HG02678 (cell line): ENCODE data around the gene STK16.

Source experiments
- ATAC-seq: cut with Tn5 transposase; IDR thresholded peaks from one replicate; pipeline ENCODE4 v1.9.1; 2021; ENCODE audit warnings: mild to moderate bottlenecking, moderate library complexity; ENCODE audit not compliant: unreplicated experiment

STK16 gene

DNA sequence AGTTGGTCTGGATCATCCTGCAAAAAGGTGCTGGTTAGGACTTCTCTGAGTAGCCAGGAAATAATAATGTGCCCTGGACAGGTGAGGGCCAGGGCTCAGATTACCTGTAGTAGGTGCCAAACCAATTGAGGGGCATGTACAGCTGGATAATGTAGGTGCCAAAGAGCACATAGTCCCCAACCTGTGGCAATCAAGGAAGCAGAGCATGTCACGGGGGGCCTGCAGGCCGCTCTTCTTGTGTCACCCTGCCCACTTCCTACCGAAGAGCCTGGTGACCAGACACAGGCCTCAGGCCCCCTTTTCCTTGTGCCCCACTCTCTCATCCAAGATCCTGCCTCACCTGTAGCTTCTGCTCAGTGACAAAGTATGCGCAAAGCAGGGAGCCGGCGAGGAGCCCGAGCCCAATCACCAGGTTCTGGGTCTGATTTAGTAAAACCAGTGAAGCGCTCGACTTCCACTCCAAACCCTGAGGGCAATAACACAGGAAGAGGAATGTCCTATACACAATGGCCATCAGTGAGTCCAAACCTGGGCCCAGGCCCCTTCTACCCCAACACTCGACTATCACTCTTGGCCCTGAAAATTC is 31.7 kb upstream of the STK16 start:
- ATAC-seq, result no peak

DNA sequence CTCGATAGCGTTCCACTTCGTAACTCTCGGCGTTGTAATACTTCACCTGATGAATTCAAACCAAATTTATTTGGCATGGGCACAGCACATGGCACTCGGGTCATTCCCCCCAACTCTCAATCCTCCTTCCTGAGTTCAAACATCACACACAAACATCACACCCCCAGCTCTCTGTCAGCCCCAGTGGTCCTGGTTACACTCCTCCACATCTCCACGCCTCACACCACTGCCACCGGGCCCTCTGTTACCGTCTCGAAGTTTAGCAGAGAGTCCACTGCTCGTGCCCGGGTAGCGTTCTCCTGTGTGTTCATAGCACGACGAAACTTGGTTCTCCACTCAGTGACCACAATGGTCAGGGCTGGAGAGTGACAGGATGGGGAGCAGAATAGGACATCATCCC is 31.1 kb upstream of the STK16 start:
- no peak for ATAC-seq

DNA sequence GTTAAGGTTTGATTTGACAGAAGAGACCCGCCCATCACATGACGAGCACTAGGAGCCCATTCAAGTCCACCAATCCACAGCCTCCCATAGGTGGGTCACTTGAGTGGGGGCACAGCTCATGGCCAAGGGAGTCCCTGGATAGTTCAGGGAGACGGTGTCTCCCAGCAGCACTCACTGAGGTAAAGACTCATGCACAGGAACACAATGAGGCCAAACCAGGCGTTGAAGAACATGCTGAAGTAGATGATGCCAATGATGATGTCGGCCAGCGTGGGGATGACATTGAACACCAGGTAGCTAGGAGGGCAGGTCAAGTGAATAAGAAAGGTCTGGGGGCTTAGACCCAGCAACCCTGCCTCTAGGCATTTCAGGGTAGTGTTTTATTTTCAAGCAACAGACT is 30.5 kb upstream of the STK16 start:
- ATAC-seq, result no peak

DNA sequence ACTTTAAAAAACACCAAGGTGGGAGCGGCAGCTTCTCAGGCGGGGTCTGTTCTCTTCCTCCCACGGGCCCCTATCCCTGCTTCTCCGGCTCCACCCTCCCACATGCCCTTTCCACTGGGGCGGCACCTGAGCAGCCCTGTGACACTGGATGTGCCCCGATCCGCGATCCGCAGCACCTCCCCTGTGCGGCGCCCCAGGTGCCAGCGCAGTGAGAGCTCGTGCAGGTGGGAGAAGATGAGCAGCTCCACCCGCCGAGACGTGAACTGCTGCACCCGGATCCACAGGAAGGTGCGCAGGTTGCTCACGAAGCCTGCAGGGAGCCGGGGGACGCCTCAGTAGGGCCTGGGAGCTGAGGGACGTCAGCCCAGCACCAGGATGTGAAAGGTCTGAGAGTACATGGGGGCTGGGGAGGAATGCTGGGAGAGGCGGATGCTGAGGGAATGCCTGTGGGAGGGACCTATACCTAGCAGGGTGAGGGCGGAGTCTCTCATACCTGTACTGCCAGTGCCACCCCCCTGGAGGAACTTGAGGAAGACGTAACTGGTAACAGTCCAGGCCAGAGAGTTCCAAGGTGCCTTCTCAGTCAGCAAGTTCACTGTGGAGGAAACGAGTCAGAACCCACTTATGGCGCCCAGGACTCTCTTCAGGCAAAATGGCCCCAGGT is 29.3 kb upstream of the STK16 start:
- ATAC-seq, result no peak

DNA sequence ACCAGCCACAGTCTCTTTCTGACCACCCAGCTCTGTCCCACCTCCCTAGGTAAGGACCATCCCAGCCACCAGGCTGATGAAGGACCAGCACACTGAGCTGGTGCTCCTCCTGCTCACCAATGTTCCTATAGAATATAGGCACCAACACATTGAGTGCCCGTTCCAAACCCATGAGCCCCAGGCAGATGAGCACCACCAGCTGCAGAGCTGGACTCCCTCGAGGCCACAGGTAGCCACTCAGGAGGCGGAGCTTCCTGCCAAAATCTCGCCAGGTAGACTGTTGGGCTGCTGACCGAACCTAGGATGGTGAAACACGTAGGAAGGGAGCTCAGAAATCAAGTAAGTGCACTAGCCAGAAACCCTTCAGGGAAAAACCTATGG is 28.8 kb upstream of the STK16 start:
- ATAC-seq, result no peak

DNA sequence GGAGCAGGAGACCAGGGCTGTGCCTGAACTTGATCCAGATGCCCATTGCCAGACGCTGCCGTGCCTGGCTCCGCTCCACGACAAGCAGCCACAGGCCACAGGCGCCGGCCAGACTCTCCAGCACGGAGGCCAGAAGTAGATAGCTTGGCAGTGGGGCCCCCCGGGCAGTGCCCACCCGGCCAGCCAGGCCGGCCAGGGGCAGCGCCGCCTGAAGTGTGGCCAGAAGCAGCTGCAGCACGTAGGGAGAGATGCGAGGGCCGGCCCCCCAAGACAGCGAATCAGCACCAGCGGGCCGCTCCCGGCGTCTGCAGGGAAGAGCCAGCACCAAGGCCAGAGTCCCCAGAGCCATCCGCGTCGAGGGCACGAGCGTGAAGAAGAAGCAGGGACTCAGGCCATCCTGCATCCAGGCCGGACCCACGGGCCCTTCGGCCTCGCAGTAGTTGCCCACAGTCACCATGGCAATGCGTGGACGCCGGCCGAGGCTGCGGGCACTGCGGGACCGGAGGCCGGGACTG is 27.0 kb upstream of the STK16 start:
- peak; percentile 21 for ATAC-seq

DNA sequence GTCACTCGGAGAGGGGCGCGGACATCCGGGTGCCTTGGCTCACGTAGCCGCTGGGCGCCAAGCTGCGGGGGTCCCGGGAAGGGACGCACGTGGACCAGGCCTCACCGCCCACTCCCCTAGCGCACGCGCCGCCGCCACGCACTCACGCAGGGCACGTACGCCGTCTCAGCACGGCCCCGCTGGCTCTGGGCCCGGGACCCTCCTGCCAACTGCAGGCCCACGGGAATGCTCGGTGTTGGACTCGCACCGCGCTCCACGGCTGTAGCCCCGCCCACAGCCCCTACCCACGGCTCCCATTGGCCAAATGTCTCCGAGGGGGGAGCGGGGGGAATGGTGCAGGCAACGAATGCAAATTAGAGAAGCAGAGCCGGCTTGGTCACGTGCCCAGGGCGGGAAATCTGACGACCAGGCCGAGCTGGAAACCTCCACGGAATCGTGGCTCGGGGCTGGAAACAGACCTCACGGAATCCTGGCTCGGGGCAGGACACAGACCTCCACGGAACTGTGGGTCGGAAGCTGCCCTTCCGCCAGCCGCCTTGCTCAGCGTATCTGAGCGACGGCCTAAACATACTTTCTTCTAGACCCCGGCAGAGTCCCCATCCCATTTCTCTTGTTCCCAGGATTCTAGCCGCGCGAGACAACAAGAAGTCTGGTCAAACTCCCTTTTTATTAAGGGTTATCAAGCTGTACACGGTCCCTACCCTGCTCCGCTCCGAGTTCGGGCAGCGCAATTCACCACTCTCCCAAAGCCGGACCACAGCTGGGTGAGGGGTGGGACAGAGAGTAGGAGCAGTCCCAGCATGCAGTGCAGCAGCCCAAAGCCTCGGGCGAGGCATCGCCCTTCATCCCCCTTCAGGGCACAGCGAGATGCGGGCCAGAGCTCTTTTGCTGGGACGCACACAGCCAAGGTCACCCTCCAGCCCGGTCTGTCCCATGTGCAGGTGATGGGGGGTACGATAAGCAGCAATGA is 26.3 kb upstream of the STK16 start, which contains the start of gene ABCB6:
Gene ABCB6, minus strand, starts transcription at position 227 of the 970 bp plus-strand sequence. CDS start 285 bp downstream, outside the sequence.
- peak; percentile 80 for ATAC-seq

DNA sequence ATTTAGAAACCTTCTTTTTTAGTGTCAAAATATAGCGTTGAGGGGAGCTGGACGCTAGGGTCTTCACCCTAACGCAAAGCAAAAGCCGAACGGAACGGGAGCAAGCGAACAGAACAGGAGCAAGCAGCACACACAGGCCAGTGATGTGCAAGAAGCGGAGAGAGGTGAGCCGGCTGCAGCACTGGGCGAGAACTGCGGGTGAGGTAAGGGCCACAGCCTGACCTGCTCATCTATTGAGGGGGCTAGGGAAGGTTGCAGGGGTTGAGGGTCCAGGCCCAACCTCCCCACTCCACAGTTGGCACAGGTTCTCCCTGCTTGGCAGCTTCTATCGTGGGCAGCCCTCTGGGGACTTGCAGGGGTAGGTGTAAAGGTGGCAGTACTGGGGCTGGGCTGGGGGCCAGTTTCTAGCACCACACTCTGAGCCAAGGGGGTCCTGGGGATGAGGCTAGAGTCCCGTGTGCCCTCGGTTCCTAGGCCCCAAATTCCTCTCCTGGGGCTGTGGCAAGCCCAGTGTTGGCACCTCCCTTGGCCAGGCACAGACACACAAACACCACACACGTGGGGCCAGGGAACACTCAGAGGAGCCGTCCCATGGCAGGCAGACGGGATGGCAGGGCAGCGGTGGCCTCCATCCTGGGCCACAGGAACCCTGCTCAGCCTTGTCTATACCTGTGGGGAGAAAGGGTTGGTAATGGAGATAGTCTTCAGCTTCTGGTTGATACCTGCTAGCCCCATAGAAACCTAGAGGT is 25.3 kb upstream of the STK16 start:
- no peak for ATAC-seq

DNA sequence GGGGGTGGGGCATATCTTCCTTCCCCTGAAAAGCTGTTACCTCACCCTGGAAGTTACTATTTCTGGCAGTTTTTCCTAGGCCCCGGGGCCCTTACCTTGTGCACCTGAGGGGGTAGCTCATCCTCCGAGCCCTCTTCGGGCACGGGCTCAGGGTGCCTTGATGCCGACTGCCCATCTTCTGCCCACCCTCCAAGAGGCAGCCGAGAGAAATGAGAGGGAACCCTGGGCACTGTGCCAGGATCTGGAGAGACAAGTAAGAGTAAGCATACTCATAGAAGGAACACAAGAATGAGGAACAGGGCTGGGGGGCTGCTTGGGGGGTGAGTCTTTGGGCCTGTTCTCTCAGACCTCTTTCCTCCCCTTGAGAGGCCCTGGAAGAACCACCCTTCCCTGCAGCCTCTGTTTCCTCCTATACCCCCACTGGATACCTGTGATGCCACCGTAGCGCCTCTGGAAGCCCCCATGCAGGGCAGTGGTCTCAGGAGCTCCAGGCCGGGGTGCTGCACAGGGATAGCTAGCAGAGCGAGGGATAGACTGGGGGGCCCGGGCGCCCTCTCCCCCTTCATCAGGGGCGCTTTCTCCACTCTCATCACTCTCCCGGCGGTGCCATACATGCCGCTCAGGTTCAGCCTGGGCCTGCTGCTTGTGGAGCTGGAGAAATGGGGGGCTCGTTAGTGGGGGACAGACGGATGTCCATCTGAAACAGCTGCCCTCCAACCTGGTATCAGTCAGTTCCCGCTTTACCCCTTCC is 24.5 kb upstream of the STK16 start:
- ATAC-seq, result no peak

DNA sequence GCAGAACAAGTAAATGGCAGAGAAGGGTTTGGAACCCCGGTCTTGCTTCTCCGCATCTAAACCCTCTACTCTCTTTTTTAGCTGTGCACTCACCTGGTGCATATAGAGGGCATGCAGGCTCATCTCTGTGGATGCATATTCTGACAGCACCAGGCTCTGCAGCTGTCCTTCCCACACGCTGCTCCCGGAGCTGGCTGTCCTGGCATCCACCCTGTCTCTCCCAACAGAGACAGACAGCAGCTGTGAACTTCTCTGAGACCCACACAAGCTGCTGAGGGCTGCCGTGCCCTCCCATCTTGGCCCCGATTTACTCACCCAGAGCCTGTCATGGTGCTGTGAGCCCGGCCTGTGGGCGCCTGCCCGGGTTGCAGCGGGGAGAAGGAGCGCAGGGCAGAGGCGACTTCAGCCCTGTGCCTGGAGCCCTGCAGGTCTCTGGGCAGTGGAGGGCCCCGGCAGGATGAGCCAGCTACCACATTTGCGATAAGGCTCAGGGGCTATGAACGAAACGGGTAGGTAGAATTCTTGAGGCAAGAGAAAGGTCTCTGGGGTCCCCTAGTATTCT is 23.2 kb upstream of the STK16 start:
- no peak for ATAC-seq

DNA sequence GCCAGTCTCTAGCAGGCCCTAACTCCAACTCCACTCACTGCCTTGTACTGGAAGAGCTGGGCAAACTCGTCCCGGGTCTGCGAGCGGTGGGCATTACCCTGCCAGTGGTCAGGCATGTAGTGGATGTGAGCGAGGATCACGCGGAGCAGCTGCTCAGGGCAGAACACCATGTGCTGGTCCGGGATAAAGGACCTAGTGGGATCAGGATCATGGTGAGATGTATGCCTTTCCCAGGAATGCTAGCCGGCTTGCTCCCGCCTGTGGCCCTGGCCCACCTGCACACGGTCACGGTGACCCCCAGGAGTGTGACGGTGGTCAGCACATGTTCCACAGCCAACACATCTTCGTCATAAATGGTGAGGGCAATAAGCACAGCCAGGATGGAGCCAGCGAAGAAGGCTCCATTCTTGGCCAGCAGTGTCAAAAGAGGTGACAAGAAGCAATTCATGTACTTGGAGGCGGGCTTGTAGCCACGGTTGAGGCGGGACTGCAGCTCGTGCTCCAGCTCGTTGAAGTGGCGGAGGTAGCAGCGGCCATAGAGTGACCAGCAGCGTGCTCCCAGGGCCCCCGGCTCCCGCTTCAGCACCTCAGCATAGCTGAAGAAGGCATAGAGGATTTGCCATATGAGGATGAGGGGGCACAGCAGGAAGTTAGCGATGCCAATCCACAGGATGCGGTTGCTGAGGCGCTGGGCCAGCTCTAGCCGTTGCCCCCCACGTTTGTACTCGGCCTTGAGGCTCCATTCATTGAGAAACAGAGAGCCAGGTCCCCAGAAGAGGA is 21.3 kb upstream of the STK16 start:
- ATAC-seq, result no peak

DNA sequence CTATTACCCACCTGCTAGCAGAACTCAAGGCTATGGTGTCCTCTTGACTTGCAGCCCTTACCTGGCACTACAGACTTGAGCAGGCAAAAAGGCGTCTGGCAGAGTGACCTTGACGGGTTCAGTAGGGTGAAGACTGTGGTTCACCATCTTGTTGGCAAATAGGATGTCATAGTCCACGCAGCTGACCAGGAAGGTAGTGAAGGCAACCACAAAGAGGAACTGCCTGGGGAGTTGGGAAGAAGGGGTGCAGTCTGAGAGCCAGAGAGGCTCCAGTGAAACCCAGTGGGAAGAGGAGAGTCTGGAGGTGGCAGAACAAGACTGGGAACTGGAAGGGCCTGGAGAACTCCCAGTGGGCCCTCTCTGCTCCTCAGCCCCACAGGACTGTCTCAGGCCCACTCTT is 19.9 kb upstream of the STK16 start:
- no peak for ATAC-seq

DNA sequence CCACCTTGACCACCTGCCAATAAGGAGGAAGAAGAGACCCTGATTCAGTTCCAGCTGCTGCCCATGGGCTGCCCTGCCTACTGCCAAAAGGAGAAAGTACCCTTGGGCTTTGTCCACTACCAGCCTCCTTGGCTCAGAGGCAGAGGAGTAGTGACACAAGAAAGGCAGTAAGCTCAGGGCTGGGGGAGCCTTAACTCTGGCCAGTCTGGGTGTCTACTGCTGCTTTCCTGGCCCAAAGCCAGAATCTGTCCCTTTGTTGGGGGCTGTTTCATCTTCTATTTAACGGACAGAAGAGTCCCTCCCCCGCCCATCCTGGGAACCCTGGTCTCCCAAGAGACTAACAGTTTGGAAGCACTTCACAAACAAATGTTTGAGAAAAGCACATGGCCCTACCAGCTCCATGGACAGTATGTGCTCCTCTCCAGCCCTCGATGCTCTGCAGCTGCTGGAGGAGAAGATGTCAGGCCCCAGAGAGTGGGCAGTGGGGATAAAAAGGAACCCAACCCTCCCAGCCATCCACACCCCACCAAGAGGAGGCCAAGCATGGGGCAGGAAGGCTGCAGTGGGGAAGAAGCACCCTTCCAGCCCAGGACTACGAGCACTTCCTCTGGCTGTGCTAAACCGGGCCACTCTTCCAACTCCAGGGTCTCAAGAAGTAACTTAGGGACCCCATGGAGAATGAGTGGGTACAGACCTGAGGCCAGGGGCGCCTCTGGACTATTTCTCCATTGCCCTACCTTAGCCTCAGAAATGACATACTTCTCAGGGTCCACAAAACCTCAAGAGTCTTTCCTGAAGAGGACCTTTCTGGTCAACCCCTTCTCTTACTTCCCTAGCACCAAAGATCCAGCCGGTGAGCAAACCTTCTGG is 17.0 kb upstream of the STK16 start:
- no peak for ATAC-seq

DNA sequence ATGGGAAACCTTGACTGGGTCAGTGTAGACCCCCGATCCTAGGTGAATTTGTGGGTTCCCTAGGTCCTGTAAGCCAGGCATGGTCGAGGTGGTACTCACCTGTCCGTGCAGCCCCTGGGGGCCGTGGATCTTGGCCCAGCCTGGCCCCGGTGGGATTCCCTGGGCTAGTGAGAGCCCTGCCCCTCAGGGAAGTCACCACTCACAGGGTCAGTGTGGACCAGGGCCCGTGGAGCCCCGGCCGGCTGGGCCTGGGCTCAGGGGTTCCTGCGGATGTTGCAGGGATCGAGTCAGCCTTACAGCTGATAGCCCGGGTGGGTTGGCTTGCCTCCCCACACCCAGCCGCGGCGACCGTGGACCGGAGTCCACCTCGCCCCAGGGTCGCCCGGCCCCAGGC is 16.4 kb upstream of the STK16 start:
- ATAC-seq, result no peak

DNA sequence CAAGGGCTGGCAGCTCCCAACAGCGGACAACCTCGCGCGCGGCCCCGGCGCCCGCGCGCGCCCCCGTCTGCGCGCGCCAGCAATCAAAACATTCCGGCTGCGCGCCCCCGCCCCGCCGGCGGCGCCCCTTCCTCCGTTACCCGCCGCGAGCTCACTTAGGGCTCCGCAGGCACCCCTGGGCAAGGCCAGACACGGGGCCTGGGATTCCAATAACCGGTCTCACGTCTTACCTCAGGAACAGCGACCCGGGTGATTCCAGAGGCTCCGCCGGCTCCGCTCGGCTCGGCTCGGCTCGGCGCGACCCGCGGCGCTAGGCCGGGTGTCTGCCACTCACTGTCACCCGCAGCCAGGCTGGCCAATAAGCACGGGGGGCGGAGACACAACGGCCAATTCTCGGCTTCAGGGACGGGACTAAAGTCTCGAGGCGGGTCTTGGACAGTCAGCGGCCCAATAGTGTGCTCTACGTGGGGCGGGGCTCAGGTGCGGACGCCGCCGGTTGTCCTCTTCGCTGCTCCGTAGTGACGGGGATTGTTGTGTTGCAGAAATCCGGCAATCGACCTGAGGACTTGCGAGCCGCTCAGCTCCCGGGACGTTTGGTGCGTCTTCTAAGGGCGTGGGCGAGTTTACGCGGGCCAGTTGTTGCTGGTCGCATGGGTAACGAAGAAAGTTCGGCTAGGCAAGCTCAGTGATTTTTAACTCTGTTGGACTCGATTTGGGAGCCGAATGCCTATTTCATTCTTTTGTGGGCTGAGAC is 15.8 kb upstream of the STK16 start, which contains the start of the genes ANKZF1 and ATG9A:
Gene ANKZF1, plus strand, starts transcription at position 502 of the 754 bp plus-strand sequence. CDS start 452 bp downstream, outside the sequence.
Gene ATG9A, minus strand, starts transcription at position 332 of the 754 bp plus-strand sequence. CDS start 1,612 bp downstream, outside the sequence.
- peak; percentile 98 for ATAC-seq

DNA sequence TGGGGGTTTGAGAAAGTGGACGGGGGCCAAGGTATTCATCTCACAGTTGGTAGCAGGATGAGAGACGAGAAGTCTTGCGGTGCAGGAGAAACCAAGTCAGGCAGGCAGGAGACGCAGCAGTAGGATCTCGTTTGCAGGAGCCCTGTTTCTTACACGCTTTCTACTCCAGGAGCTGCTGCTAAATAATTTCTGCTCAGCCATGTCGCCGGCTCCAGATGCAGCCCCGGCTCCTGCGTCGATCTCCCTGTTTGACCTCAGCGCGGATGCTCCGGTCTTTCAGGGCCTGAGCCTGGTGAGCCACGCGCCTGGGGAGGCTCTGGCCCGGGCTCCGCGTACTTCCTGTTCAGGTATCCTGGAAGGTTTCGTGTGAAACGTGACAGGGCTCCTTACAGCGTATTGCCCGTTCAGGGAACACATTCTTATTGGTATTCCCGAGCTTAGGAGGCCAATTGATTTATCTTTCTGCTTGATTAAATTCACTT is 15.2 kb upstream of the STK16 start:
- no peak for ATAC-seq

DNA sequence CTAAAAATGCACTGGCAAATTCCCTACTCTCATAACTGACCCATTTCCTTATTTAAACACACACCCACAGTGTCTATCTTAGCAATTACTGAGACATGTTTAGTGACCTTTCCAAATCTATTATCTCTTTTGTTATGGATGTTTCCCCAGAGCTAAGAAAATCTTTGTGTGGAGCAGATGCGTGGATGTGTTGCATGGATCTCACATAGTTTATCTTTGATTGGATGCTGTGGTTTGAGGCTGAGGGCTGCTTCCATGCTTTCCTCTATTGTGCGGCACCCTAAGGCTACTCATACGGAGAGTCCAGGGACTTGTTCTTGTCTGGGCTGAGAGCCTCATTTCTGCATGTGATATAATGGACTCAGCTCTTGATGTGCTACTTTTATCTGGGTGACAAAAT is 10.9 kb upstream of the STK16 start:
- no peak for ATAC-seq
